ENCODE results near the gene CATSPER3.

The CATSPER3 gene

GRCh38 chr5:135015942-135016341 is 48.2 kb downstream of the CATSPER3 start:
- no peak overlapping the region for H3K9ac ChIP-seq (ENCODE audit: low read depth, low read length, poor library complexity, severe bottlenecking)

GRCh38 chr5:135016861-135017290 is 49.2 kb downstream of the CATSPER3 start:
- no peaks in the 10 kb centered on the region for H3K4me1 ChIP-seq (ENCODE audit: insufficient read depth, low read length, poor library complexity, severe bottlenecking)
- H3K9ac ChIP-seq (ENCODE audit: low read depth, low read length, poor library complexity, severe bottlenecking), result no peak overlapping the region
- H3K36me3 ChIP-seq (ENCODE audit: insufficient read depth, low read length), result no peaks in the 10 kb centered on the region
- no peak overlapping the region for H3K4me3 ChIP-seq (ENCODE audit: low read length, poor library complexity, severe bottlenecking)
- no peaks in the 10 kb centered on the region for H3K79me2 ChIP-seq (ENCODE audit: insufficient read depth, low read length)
- H4K20me1 ChIP-seq (ENCODE audit: insufficient read depth, low read length, poor library complexity, severe bottlenecking), result no peaks in the 10 kb centered on the region
- H3F3A ChIP-seq (ENCODE audit: low read depth), result no peaks in the 10 kb centered on the region
- no peak overlapping the region for H2AFZ ChIP-seq (ENCODE audit: low read length)
- TF ChIP-seq EZH2phosphoT487 (IDR thresholded peaks at IDR 0.05; ENCODE audit: borderline replicate concordance) (no peak), CTCF (conservative IDR thresholded peaks at IDR 0.05; ENCODE audit: low read length) (no peak)
- H3K9me2 ChIP-seq (replicated peaks; ENCODE audit: low read depth, low read length), result no peaks in the 10 kb centered on the region
- no peaks in the 10 kb centered on the region for H3K9me3 ChIP-seq (ENCODE audit: insufficient read depth, low read depth, low read length)
- H3K4me2 ChIP-seq (ENCODE audit: low read depth, low read length, poor library complexity, severe bottlenecking), result no peak overlapping the region
- H3K27me3 ChIP-seq (ENCODE audit: insufficient read depth, low read length, poor library complexity, severe bottlenecking), result no peaks in the 10 kb centered on the region

More at GRCh38 chr5:135015942-135016341, 48.2 kb downstream of the CATSPER3 start:
- Histone ChIP-seq H3K9me2 (replicated peaks; ENCODE audit: low read depth, low read length) (no peaks in the 10 kb centered on the region), H3K27me3 (ENCODE audit: insufficient read depth, low read length, poor library complexity, severe bottlenecking) (no peaks in the 10 kb centered on the region), H3K4me3 (ENCODE audit: low read length, poor library complexity, severe bottlenecking) (no peak overlapping the region), H3K4me2 (ENCODE audit: low read depth, low read length, poor library complexity, severe bottlenecking) (no peak overlapping the region), H3F3A (ENCODE audit: low read depth) (no peaks in the 10 kb centered on the region), H3K79me2 (ENCODE audit: insufficient read depth, low read length) (no peaks in the 10 kb centered on the region), H2AFZ (ENCODE audit: low read length) (no peak overlapping the region), H3K36me3 (ENCODE audit: insufficient read depth, low read length) (no peaks in the 10 kb centered on the region), H3K9me3 (ENCODE audit: insufficient read depth, low read depth, low read length) (no peaks in the 10 kb centered on the region), H3K4me1 (ENCODE audit: insufficient read depth, low read length, poor library complexity, severe bottlenecking) (peaks cover 5% of the 10 kb centered on the region), H4K20me1 (ENCODE audit: insufficient read depth, low read length, poor library complexity, severe bottlenecking) (no peaks in the 10 kb centered on the region)
- TF ChIP-seq EZH2phosphoT487 (IDR thresholded peaks at IDR 0.05; ENCODE audit: borderline replicate concordance) (no peak), CTCF (conservative IDR thresholded peaks at IDR 0.05; ENCODE audit: low read length) (no peak)

- no peaks in the 10 kb centered on the region for H3K9me2 ChIP-seq (replicated peaks; ENCODE audit: low read depth, low read length)
- H3K4me3 ChIP-seq (ENCODE audit: low read length, poor library complexity, severe bottlenecking), result no peak overlapping the region
- no peak overlapping the region for H3K9ac ChIP-seq (ENCODE audit: low read depth, low read length, poor library complexity, severe bottlenecking)
- no peak overlapping the region for H2AFZ ChIP-seq (ENCODE audit: low read length)
- TF ChIP-seq CTCF (conservative IDR thresholded peaks at IDR 0.05; ENCODE audit: low read length) (no peak), EZH2phosphoT487 (IDR thresholded peaks at IDR 0.05; ENCODE audit: borderline replicate concordance) (no peak)
- H4K20me1 ChIP-seq (ENCODE audit: insufficient read depth, low read length, poor library complexity, severe bottlenecking), result no peaks in the 10 kb centered on the region
- H3K36me3 ChIP-seq (ENCODE audit: insufficient read depth, low read length), result no peaks in the 10 kb centered on the region
- H3K9me3 ChIP-seq (ENCODE audit: insufficient read depth, low read depth, low read length), result no peaks in the 10 kb centered on the region
- H3K4me2 ChIP-seq (ENCODE audit: low read depth, low read length, poor library complexity, severe bottlenecking), result no peak overlapping the region
- no peaks in the 10 kb centered on the region for H3K27me3 ChIP-seq (ENCODE audit: insufficient read depth, low read length, poor library complexity, severe bottlenecking)
- H3K4me1 ChIP-seq (ENCODE audit: insufficient read depth, low read length, poor library complexity, severe bottlenecking), result no peaks in the 10 kb centered on the region
- no peaks in the 10 kb centered on the region for H3F3A ChIP-seq (ENCODE audit: low read depth)
- no peaks in the 10 kb centered on the region for H3K79me2 ChIP-seq (ENCODE audit: insufficient read depth, low read length)
Measured at GRCh38 chr5:135018457-135018856, 50.8 kb downstream of the CATSPER3 start.

All from Loucy (cell line).